GM18858 (cell line): ENCODE measurements around the gene P2RY2.
"Not testable (repeated sequence)": the region's sequence is repeated elsewhere in the genome, so short reads cannot be mapped to it uniquely, and the experiment has no call there.

Experiments
- ATAC-seq: cut with Tn5 transposase; IDR thresholded peaks from one replicate; pipeline ENCODE4 v1.9.1; 2021; ENCODE audit not compliant: unreplicated experiment

P2RY2 gene

DNA sequence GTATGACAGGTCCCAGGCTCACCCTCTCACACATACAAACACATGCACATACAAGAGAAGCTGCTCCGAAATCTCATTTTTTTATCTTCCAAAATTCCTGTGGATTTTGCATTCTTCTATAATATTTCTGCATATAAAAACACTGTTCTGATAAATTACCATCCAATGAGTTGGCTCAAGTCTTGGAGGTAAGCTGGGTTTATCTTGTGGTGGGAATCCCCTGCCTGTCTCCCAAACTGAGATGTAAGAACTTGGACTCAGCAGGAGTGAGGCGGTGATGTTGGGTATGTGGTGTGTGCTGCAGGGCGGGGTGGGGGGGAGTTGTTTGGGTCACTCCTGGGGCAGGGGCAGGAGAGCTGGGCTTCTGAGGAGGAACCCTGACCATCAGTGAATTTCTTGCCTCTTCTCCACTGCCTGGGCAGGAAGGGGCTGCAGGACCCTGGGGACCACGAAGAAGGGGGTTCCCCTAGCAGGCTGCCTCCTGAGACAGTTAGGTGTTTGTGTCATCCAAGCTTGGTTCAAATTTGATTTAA is 47.3 kb downstream of the P2RY2 start:
- ATAC-seq = no peak

DNA sequence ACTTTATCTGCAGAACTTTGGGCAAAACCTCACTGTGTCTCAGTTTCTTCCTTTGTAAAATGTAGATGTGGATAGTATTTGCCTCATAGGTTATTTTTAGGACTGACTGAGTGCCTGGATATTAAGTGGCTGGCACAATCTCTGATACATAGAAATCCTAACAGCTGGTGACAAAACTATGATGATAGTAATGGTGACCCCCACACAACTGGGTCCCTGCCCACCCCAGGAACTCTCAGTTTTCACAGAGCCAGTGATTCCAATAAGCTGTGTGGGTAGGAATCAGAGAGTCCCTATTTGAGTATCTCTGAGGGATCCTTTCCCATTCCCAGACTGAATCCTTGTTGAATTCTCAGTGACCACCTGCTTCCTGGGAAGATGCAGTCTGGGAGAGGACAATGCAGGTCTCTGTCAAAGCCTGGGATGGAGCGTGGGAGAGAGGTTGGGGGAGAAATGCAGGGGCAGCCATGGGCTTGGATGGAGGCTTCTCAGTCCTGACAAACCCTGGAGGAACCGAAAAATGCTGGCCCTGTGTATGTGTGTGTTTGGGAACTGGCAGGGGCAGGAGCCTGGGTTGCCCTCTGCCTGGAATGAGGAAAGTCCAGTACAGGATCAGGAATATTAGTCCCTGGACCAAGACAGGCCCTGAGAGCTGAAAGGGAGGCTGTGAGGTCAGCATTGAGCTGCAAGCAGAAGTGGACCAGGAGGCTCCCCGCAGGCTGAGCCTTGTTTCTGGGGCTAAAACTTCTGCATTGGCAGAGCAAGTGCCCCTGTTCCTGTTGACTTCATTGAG is 48.0 kb downstream of the P2RY2 start:
- ATAC-seq = no peak

DNA sequence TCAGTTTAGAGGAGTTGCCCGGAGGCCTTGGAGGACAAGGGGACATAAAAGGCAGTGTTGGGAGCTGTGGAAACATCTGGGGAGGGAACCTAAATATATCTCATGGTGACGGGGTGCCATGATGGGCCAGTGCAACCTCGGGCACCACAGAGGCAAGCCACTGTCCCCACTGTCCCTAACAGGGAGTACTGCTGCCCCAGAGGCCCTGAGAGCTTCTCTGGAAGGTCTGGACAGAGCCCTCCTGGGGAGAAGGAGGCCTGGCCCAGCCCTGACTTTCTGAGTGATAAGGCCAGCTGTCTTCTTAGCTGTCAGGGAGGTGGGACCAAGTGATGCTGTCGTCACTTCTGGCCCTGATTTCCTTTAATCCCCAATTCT is 48.6 kb downstream of the P2RY2 start:
- ATAC-seq = no peak

- ATAC-seq = no peak
Observed at GRCh38 chr11:73267122-73267846, 49.2 kb downstream of the P2RY2 start.

- no peak for ATAC-seq
Observed at GRCh38 chr11:73267906-73268540, 49.9 kb downstream of the P2RY2 start.

GRCh38 chr11:73268671-73269271 is 50.7 kb downstream of the P2RY2 start:
- ATAC-seq = no peak

DNA sequence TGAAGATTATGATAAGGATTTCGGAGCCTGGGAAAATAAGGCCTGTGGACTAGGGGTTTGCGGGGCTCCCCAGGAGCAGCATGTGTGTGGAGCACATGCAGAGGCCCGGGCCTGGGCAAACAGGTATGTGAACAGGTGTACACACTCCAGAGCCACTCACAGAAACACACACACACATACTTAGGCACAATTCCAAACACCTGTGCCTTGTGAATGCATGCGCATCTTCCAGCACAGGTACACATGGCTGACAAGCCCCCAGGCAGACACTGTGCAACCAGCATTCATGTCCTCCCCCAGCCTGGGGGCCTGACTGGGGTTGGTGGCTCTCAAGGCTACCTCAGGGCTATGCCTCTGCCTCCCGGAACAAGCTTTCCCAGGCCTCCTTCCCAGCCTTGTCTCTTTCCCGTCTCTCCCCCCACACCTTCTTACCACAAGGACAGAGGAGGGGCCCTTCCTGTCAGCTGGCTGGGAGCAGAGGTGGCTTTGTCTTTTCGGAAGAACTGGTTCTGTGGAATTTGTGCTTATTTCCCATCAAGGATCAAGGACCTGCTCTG is 51.5 kb downstream of the P2RY2 start:
- ATAC-seq = no peak

DNA sequence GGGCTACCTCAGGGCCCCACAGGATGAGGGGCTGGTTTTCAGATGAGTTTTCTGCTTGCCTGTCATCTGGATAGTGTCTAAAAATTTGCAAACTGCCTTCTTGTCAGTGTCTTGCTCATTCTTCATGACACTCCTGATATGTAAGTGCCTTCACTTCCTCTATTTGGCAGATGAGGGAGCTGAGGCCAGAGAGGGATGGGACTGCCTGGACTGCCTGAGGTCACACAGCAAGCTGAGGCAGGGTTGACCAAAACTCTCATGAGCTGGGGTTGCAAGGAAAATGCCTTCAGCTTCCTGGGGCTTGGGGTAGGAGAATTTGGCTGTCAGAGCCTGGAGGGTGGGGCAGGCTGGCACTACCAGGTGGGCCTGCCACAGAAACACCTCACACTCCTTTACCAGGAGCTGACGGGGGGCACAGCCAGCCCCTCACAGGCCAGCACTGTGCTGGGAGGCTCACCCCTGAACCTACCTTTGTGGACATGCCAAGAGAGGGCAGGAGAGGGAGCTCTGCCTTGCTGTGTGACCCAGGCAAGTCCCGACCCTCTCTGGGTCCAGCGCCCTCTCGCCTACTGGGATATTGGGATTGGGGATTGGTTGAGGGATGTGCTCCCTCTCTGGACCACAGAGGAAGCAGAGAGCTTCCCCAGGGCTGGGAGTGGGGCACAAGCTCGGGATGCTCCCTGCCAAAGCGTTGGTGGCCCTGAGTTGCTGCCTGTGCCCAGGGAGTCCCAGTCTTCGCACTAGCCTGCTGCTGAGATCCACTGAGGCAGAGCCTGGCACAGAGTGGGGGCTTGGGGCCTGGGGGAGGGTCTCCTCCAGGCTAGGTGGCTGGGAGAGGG is 52.2 kb downstream of the P2RY2 start:
- ATAC-seq = no peak

DNA sequence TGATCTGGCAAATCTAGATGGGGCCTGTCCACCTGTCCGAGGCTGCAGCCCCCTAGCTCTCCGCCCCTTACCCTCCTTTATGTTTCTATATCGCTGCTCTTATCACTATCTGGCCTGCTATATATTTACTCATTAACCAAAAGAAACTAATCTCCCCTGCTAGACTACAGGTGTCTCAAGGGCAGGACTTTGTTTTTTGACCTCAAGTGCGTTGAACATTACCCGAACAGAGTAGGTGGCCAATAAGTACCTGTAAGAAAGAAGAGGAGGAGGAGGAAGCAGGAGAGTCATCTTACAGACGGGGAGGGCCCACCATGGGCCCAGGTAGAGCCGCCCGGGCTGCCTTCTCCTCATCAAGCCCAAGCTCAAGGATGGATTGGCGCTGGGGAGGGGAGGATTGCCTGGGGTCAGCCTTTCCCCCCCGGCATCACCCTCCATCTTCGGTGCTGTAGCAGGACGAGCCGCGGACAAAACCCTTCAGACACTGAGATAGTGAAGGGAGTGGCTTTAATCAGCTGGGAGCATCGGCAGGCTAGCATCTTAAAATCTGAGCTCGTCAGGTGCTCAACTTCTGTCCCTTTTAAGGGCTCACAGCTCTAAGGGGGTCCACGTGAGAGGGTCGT is 52.9 kb downstream of the P2RY2 start:
- ATAC-seq = no peak

DNA sequence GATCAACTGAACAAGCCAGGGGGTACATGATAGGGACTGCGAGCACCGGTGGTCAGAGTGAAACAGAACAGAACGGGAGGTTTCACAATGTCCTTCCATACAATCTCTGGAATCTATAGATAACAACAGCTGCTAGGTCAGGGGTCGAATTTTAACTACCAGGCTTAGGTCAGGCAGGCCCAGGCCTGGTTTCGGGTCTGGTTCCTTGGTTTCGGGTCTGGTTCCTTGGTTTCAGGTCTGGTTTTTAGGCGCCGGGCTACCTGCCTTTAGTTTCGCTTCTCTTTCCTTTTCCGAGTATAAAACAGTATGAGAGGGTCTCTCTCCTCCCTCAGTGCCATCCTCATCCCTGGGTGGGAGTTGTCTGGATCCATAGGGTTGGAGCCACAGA is 53.4 kb downstream of the P2RY2 start:
- not testable (repeated sequence) for ATAC-seq

GRCh38 chr11:73271936-73272679 is 54.0 kb downstream of the P2RY2 start, which contains the start of gene P2RY6:
Gene P2RY6, plus strand, starts transcription at chr11:73272338. Its CDS starts 24,181 bp downstream, at chr11:73296519.
- ATAC-seq = no peak

DNA sequence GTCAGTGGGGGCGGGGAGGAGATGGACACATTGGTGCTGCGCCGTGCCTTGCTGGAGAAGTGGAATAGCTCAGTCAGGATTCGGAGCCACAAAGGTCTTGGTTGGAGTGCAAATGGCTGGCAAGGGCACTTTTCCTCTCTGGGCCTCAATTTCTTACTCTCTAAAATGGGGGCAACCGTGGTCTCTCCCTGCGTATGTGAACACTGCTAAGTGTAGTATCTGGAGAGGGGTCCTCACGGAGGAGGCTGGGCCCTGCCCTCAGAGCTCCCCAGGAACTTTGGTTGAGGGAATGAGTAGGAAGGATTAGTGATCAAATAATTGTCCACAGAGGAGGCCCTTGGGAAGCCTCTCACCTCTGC is 54.6 kb downstream of the P2RY2 start:
- ATAC-seq = no peak

- ATAC-seq = no peak
Observed at GRCh38 chr11:73273222-73273895, 55.3 kb downstream of the P2RY2 start.

GRCh38 chr11:73274191-73274590 is 56.1 kb downstream of the P2RY2 start:
- ATAC-seq = not testable (repeated sequence)

GRCh38 chr11:73274722-73275380 is 56.8 kb downstream of the P2RY2 start:
- ATAC-seq = no peak

DNA sequence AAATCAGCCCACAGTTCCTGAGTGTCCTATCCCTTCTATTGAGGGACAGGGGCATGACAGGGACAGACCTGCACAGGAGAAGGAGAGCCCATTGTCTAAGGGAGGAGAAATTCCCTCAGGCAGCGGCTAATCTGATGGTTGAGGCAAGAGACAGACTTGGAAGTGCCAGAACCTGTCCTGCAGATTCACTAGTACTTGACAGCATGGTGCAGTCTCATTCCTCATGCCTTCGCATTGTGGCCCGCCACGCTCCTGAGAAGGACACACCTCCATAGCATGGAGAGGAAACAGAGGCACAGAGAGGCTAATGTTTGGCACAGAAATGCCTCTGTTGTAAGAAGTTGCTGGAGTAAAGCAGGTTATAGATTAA is 57.3 kb downstream of the P2RY2 start:
- no peak for ATAC-seq

- no peak for ATAC-seq
Observed at GRCh38 chr11:73277467-73277866, 59.4 kb downstream of the P2RY2 start.

DNA sequence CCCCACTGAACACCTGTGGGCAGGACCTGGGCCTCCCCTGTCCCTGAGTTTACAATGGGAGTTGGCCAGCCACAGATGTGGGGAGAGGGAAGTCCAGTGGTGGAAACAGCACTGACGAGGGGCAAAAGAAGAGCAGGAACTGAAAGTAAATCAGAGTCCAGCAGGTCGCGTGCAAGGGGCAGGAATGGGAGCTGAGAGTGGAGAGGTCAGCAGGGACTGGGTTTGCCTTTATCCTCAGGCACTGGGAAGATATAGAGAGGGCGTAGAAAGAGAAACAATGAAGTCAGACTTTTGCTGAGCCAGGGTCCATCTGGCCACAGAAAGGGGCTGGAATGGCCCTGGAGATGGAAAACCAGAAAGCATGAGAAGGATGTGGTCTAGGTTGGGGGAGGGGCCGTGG is 62.5 kb downstream of the P2RY2 start:
- no peak for ATAC-seq
